HepG2 (cell line): ENCODE results near the gene AKAP9.

ENCODE experiments used
- ASH2L ChIP-seq: fragments of 300-600, 200-600 bp; sonication (generic); IDR thresholded peaks from 2 replicates; pipeline ENCODE4 v1.7.0; 2017; ENCODE audit warnings: low read depth, mild to moderate bottlenecking, moderate library complexity, mixed read lengths, low read length; ENCODE audit not compliant: insufficient read length
- LCORL ChIP-seq, 2 experiments: fragments of 450-650 bp in 1 of 2; sonication (generic) in 1 of 2; formaldehyde crosslinking in 1 of 2; IDR thresholded peaks; 2 replicates each; pipeline versions ENCODE4 v1.5.0 to v1.6.1; 2017 to 2020; ENCODE audit warnings: antibody characterized with exemption in 1 of 2, missing genetic modification reagents in 1 of 2
- PCBP1 ChIP-seq: fragments of 200-400 bp; formaldehyde crosslinking; IDR thresholded peaks from 2 replicates; pipeline ENCODE4 v1.6.1; 2017; ENCODE audit warnings: mild to moderate bottlenecking, low read depth, low read length, borderline replicate concordance
- STAG1 ChIP-seq: sonication (generic); formaldehyde crosslinking; IDR thresholded peaks from 2 replicates; pipeline ENCODE4 v1.4.0; 2020; ENCODE audit warnings: missing genetic modification reagents
- ZNF253 ChIP-seq: sonication (generic); formaldehyde crosslinking; IDR thresholded peaks from 2 replicates; pipeline ENCODE4 v1.8.0; 2022; ENCODE audit warnings: mild to moderate bottlenecking, missing genetic modification reagents, borderline replicate concordance
- TF ChIP-seq, protein P1 (sequence below): sonication (generic); formaldehyde crosslinking; IDR thresholded peaks from 2 replicates; pipeline ENCODE4 v1.5.0; 2020; ENCODE audit warnings: mild to moderate bottlenecking, missing genetic modification reagents, moderate library complexity
- TF ChIP-seq, protein P2 (sequence below): sonication (generic); formaldehyde crosslinking; IDR thresholded peaks from 2 replicates; pipeline ENCODE4 v1.8.1; 2023; ENCODE audit warnings: missing genetic modification reagents, inconsistent platforms, borderline replicate concordance

DNA sequence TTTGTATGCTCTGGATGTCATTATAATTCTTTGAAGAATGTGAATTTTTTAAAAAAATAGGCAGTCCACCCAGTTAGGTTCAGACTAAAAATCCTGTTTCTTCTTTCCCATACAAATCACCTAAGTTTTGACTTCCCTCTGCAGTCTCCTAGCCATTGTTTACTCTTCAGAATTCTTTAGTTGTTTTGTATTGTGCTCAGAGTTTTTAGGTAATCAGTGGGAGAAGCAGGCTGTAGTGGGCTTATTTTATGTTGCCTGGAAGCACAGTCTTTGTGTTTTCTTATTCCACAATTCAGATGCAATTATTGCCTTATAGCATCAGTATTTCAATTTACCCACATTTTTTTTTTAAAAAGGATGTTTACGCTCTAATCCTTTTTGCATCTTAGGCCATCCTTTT is 94.9 kb downstream of the AKAP9 start:
- TF ChIP-seq, protein P1, sequence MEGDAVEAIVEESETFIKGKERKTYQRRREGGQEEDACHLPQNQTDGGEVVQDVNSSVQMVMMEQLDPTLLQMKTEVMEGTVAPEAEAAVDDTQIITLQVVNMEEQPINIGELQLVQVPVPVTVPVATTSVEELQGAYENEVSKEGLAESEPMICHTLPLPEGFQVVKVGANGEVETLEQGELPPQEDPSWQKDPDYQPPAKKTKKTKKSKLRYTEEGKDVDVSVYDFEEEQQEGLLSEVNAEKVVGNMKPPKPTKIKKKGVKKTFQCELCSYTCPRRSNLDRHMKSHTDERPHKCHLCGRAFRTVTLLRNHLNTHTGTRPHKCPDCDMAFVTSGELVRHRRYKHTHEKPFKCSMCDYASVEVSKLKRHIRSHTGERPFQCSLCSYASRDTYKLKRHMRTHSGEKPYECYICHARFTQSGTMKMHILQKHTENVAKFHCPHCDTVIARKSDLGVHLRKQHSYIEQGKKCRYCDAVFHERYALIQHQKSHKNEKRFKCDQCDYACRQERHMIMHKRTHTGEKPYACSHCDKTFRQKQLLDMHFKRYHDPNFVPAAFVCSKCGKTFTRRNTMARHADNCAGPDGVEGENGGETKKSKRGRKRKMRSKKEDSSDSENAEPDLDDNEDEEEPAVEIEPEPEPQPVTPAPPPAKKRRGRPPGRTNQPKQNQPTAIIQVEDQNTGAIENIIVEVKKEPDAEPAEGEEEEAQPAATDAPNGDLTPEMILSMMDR (CRISPR knock-in tag) = no peak
- no peak for TF ChIP-seq STAG1
- no peak for TF ChIP-seq PCBP1
- TF ChIP-seq, protein P2, sequence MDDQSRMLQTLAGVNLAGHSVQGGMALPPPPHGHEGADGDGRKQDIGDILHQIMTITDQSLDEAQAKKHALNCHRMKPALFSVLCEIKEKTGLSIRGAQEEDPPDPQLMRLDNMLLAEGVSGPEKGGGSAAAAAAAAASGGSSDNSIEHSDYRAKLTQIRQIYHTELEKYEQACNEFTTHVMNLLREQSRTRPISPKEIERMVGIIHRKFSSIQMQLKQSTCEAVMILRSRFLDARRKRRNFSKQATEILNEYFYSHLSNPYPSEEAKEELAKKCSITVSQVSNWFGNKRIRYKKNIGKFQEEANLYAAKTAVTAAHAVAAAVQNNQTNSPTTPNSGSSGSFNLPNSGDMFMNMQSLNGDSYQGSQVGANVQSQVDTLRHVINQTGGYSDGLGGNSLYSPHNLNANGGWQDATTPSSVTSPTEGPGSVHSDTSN (CRISPR knock-in tag) = no peak
- no peak for TF ChIP-seq LCORL (IDR thresholded peaks at IDR 0.05)
- TF ChIP-seq LCORL (CRISPR knock-in tag; IDR thresholded peaks at IDR 0.05) = no peak
- TF ChIP-seq ASH2L = no peak
- TF ChIP-seq ZNF253 (CRISPR knock-in tag) = no peak
